NCI-H82 treated with DMSO at 0.1 percent for 48 hours (cell line): ENCODE measurements around the gene TARP.
A peak's percentile ranks its signal among the peaks of the same experiment; 100 is the strongest.
"Not testable (repeated sequence)": the region's sequence is repeated elsewhere in the genome, so short reads cannot be mapped to it uniquely, and the experiment has no call there.

Experiments
- DNase-seq: peaks from one replicate; lab custom pipeline; 2025; ENCODE audit not compliant: unreplicated experiment; lab: John Stamatoyannopoulos, UW

Gene TARP

DNA sequence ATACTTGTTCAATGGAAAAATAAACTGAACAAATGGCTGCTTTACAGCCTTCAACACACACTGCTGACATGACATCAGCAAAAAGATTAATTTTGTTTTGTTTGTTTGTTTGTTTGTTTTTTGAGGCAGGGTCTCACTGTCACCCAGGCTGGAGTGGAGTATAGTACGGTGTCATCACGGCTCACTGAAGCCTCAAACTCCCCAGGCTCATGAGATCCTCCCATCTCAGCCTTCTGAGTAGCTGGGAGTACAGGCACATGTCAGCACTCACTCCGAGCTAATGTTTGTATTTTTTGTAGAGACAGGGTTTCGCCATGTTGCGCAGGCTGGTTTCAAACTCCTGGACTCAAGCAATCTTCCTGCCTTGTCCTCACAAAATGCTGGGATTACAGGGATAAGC is 10.9 kb downstream of the TARP start:
- no peak for DNase-seq

DNA sequence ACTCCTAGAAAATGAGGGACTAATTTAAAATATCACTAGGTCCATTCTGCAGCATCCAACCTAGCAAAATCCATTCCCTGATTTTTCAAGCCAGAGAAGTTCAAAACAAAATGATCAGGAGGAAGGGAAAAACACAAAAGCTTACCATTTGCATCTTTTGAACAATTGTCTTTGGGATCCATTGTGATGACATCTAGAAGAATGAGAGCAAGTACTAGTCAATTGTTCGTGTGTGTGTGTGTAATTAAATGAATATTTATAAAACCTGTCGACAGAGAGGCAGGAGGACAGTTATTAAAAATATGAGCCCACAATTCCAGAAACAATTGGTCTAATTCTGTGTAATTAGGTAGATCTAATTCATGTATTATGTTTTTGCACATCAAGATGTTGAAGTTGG is 11.4 kb downstream of the TARP start:
- not testable (repeated sequence) for DNase-seq

DNA sequence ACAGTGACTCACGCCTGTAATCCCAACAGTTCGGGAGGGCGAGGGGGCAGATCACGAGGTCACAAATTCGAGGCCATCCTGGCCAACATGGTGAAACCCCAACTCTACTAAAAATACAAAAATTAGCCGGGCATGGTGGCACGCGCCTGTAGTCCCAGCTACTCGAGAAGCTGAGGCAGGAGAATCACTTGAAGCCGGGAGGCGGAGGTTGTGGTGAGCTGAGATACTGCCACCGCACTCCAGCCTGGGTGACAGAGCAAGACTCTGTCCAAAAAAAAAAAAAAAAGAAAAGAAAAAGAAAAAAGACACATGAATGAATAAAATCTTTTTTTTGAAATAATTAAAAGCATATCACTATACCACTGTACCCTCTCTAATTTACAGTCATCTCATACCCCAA is 11.8 kb downstream of the TARP start:
- not testable (repeated sequence) for DNase-seq

DNA sequence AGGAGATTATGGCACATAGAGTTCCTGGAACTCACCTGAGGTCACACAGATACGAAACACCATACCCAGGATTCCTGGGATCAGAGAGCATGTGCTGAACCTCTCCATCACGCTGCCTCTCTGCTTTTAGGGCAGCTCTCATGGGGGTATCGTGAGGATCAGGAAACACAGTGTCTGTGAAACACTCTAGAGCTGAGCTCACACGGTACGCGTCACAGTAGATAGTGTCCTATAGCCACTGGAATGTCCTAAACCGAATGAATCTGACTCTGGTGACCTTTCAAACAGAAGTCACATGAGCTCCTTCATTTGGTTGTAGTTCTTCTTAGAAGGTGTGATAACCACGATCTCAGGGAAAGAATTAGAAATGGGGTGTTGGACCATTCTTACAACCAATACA is 14.3 kb downstream of the TARP start:
- DNase-seq = not testable (repeated sequence)

DNA sequence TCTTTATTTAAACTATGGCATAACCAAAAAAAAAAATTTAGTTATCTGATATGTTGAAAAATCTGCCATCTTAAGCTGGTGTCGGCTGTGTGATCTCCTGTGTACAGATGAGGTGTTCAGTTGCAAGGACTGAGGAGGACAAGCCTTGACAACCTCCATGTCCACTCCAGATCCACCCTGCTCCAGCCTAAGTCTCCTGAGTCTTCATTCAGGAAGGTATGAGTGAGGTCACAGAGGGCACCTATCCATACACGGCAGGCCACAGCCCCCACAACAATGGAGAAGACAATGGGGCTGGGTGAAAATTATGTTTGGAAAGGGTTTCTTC is 16.1 kb downstream of the TARP start:
- no peak for DNase-seq

DNA sequence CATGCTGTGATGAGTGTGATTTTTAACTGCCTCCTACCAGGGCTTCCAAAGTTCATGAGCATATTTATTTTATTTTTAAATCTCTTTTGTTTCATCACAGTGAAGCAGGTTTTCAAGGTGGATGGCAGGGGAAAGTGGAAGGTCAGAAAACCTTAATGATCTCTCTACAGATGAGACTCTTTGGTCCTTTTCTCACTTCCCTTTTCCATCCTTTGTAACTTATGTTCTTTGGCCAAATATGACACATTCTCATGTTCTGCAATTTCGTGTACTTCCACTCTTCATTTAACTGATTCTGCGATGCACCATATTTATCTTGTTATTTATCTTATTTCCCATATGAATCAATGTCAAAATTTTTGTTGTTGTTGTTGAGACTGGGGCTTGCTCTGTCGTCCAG is 23.6 kb downstream of the TARP start:
- DNase-seq = not testable (repeated sequence)

DNA sequence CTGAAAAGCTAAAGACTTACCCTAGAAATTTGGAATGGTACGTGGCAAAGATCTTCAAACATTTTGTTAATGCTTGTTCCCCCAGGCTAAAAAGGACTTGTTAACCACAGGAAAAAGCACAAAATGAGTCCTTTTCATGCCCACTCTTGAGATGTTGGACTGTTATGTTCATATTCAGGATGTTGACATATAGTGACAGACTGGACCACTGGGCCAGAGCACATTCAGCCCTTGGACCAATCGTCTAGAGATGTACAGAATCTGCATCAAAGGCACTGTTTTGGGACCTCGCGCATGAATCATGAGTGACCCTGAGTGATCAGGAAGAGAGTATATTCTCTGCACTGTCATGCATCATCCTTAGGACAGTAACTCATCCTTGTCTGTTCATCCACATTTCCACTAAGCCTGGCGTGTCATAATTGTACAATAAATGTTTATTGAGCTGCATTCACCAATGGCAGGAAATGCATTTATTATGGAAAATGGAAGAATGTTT is 25.3 kb downstream of the TARP start:
- no peak for DNase-seq

DNA sequence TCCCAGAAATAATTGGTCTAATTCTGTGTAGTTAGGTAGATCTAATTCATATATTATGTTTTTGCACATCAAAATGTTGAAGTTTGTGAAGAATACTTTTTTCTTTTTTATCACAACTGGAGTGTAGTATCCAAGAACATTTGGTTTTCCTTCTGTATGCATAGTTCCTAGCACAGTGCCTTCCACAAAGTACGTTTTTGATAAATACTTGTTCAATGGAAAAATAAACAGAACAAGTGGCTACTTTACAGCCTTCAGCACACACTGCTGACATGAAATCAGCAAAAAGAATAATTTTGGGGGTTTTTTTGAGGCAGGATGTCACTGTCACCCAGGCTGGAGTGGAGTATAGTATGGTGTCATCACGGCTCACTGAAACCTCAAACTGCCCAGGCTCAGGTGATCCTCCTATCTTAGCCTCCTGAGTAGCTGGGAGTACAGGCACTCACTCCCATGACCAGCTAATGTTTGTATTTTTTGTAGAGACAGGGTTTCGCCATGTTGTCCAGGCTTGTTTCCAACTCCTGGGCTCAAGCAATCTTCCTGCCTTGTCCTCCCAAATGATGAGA is 27.9 kb downstream of the TARP start:
- no peak for DNase-seq

DNA sequence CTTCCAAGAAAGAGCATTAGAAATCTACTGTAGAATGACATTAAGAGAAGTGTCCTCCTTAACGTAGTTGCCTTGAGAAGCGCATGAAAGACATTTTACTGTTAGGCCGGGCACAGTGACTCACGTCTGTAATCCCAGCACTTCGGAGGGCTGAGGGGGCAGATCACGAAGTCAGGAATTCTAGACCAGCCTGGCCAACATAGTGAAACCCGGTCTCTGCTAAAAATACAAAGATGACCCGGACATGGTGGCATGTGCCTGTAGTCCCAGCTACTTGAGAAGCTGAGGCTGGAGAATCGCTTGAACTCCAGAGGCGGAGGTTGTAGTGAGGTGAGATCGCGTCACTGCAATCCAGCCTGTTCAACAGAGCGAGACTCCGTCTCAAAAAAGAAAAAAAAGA is 28.9 kb downstream of the TARP start:
- DNase-seq = no peak

DNA sequence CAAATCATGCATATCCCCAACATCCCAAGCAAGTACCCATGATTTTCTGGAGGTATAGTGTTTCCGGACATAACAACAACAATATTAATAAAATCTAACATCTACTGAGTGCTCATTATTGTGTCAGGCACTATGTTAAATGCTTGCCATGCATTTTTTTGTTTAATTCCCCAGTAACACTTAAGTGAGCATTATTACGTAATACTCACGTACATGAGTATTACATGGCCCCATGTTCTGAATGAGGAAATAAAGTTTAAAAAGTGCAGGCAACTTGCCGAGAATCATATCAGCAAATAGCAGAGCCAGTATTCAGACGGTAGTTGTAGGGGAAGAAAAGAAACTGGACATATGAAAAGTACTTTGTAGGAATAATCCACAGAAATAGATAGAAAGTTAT is 30.1 kb downstream of the TARP start:
- not testable (repeated sequence) for DNase-seq

DNA sequence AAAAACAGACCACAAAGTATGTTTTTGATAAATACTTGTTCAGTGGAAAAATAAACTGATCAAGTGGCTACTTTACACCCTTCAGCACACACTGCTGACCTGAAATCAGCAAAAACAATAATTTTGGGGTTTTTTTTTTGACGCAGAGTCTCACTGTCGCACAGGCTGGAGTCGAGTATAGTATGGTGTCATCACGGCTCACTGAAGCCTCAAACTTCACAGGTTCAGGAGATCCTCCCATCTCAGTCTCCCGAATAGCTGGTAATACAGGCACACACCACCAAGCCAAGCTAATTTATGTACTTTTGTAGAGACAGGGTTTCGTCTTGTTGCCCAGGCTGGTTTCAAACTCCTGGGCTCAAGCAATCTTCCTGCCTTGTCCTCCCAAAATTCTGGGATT is 30.6 kb downstream of the TARP start:
- no peak for DNase-seq

DNA sequence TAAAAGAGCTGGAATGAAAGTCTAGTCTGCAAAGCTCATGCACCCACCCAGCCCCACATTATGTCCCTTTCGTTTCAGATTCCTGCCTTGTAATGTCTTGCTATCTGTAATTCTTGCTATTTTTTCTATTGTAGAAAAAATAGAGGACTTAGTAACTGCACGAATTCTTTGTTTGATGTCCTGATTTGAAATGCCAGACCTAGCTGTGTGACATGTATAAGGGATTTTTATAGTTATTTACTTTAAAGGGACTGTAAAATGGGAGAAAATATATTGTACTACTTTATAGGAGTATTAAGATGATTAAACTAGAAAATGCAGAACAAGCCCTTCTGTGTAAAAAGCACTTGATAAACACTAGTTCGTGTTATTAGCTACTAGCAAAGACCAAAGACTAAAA is 32.4 kb downstream of the TARP start:
- no peak for DNase-seq

DNA sequence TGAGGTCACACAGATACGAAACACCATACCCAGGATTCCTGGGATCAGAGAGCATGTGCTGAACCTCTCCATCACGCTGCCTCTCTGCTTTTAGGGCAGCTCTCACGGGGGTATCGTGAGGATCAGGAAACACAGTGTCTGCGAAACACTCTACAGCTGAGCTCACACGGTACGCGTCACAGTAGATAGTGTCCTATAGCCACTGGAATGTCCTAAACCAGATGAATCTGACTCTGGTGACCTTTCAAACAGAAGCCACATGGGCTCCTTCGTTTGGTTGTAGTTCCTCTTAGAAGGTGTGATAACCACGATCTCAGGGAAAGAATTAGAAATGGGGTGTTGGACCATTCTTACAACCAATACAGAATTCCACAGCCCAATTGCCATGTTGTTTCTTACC is 34.3 kb downstream of the TARP start:
- not testable (repeated sequence) for DNase-seq

DNA sequence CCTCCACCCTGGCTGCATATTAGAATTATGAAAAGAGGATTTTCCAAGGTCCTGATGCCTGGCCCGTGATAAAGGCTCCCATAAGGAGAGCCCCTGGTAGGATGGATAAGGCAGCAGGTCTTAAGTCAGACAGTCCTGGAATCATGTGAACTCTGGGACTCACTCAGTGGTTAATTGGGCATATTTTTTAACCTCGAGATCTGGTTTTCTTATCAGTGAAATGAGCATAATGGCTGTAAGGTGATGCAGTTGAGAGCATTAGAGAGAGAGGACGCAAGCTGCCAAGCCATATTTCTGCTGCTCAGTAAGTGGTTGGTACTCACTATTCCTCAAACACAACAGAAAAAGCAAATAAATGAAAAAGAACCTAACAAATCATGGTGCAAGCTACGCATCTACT is 37.8 kb downstream of the TARP start:
- no peak for DNase-seq

DNA sequence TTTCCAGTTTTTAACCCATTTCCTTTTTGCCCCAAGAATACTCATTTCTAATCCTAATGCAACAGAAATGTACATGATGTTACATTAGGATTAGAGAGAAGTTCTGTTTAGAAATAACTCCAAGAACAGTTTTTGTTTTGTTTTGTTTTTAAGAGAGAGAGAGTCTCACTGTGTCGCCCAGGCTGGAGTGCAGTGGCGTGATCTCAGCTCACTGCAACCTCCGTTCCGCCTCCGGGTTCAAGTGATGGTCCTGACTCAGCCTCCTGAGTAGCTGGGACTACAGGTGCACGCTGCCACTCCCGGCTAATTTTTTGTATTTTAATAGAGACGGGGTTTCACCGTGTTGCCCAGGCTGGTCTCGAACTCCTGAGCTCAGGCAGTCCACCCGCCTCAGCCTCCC is 38.7 kb downstream of the TARP start:
- DNase-seq = not testable (repeated sequence)

DNA sequence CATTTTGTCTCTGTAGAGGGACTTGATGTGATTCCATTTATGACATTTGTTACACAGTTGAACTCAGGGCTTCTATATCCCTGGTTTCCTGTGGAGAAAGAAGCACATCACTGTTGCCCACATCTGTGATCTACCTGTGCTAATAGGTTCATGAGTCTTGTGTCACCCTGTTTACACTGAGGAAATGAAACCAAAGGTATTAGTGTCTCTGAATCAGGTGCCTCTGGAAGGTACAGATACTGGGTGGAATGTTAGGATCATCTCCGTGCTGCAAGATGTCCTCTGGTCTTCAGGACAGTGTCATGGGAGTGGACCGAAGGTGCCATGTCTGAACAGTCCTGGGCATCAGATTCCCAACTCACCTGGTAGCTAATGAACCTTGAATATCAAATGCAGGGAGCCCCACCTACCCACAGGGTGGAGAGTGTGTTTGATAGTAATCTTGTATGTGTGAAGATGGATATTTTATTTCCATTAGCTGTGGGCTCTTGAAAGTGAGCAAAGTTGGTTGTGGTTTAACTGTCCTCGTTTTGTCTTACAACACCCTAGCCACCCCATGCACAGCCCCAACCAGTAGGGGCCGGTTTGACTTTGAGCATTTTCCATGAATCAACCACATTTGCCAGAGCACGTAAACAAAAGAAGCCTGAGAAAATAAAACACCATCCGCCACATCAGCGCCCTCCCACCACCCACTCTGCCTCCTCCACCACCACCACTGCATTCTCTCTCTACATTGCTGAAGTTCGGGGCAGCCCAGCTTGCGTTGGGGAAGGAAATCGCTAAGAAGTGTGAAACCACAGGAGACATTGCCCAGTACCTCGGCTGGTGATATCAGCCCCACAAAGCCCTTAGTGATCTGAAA is 40.7 kb downstream of the TARP start:
- DNase-seq = no peak

DNA sequence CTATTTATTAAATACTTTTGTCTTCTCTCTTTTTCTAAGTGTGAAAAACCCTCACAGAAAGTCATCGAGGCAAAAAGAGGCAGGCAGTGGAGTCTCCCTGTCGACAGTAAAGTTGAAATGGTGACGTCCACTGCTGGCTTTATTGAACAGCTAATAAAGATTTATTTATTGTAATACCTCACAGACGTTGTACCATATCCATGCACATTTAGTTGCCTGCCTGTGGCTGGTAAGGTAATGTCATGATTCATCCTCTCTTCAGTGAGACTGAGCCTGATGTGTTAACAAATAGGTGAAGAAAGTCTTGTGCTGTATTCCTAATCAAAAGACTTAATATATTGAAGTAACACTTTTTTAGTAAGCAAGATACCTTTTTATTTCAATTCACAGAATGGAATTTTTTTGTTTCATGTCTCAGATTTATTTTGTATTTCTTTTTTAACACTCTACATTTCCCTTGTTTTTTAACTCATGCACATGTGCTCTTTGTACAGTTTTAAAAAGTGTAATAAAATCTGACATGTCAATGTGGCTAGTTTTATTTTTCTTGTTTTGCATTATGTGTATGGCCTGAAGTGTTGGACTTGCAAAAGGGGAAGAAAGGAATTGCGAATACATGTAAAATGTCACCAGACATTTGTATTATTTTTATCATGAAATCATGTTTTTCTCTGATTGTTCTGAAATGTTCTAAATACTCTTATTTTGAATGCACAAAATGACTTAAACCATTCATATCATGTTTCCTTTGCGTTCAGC is 43.4 kb downstream of the TARP start:
- no peak for DNase-seq

DNA sequence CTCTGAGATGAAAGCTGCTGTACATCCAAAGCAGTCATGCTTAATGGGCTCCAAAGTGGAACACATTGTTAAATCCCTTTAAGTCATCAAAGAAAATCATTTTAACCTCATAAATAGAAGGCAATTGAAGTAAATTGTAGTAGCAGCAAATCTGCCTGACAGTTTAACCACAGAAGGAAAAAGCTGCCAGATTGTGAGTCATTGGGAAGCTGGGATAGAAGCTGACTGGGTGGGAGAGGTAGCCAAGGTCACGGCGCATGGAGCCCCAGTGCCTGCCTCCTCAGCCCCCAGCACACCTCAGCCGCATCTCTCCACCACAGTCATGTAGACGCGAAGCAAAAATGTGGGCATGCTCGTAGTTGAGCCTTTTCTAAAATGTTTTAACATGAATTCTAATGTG is 44.0 kb downstream of the TARP start:
- DNase-seq = no peak

DNA sequence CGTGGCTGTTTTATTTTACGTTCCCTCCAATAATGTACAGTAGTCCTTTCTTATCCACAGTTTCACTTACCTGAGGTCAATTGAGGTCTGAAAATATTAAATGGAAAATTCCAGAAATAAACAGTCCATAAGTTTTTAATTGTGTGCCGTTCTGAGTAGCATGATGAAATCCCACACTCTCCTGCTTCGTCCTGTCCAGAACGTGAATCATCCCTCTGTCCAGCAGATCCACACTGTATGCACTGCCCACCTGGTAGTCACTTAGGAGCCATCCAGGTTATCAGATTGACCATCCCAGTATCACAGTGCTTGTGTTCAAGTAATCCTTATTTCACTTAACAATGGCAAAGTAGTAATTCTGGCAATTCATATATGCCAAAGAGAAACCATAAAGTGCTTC is 49.0 kb downstream of the TARP start:
- DNase-seq = no peak

DNA sequence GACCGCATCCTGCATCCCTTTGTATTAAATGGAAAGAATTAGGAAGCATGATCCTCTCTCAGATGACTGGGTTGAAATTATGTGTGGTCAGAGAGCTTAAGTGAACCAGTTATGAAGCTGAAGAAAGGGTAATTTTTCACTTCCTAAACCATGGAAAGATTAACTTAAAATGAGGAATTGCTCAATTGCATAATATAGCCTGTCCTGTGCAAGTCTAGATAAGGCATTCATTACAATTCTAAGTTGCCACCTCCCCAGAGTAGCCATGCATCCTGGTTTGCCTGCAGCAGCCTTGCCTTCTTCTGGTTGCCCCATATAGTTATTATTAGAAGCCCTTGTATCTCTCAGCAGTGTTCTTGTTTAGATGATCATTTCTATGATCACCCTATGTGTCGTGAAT is 50.1 kb downstream of the TARP start:
- DNase-seq = no peak

DNA sequence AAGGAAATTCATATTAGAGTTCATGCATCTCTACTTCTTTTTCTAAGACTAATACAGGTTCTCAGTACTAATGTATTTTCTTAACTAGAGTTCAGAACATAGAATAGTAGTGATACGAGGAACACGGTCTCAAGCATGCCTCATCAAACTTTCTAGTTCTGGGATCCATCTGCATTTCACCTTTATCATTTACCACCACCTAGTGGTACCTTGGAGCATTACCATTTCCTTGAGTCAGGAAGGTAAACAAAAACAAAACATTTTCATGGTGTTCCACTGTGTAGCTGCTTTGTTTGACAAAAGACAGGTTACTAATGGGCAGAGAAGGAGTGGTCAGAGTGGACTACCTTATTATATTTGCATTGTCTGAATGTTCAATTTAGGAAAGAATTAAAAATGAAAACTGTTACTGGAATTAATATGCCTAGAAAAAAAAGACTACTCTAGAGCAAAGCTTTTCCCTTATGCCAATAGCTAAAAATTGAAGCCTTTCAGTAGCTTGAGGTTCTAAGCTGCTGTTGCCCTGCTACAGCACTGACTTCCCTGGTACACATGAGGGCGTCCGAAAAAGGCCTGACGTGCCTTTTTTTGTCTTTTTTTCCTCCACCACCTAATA is 50.8 kb downstream of the TARP start:
- DNase-seq = peak; percentile 32

DNA sequence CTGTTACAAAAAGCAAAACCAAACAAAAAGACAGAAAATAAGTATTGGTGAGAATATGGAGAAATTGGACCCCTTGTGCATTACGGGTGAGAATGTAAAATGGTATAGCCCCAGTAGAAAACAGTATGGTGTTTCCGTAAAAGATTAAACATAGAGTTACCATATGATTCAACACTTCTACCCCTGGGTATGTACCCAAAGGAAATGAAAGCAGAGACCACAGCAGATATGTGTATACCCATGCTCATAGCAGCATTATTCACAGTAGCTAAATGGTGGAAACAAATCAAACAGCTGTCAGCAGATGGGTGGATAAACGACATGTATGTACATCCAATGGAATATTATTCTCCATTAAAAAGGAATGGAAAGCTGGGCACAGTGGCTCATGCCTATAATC is 53.0 kb downstream of the TARP start:
- DNase-seq = no peak
